IMR-90 (cell line): ENCODE results near the gene KLHL28. TPM values are rescaled to one million over a fixed set of nuclear protein-coding genes. Genes with fewer than 3 reads are reported as not detected.

Experiments
- ATAC-seq: fragments of 200-7000 bp; cut with Tn5 transposase; 2 replicates; pipeline ENCODE4 v1.9.1; 2020; ENCODE audit warnings: low read depth, mild to moderate bottlenecking, moderate library complexity
- BruUV-seq: library from RNA; stranded (reverse); fragments of 400-500 nt; replicated peaks from 2 replicates; lab custom pipeline; 2021; lab: Mats Ljungman, UMichigan
- CTCF ChIA-PET: fragments of 300-600 bp; formaldehyde crosslinking; extraction: SDS; loops from one replicate; lab custom pipeline; 2021; ENCODE audit warnings: antibody characterized with exemption; lab: Yijun Ruan, JAX
- POLR2A ChIA-PET: fragments of 300-600 bp; sonication (Branson Sonifier 250); formaldehyde crosslinking; loops from one replicate; lab custom pipeline; 2022; ENCODE audit warnings: antibody characterized with exemption; ENCODE audit not compliant: unreplicated experiment; lab: Charles Lee
- DNase-seq: peaks from one replicate; pipeline ENCODE4 v3.0.0; 2013
- H2AFZ ChIP-seq: replicated peaks from 2 replicates; pipeline ENCODE3; 2013; ENCODE audit warnings: low read length, mild to moderate bottlenecking; ENCODE audit not compliant: poor library complexity
- H2AK5ac ChIP-seq: 2 replicates; pipeline ENCODE4 v1.6.1; 2013; ENCODE audit warnings: low read depth, low read length, inconsistent platforms
- H2AK9ac ChIP-seq: replicated peaks from 2 replicates; pipeline ENCODE3; 2013; ENCODE audit warnings: mild to moderate bottlenecking, low read depth, low read length, moderate library complexity; ENCODE audit not compliant: poor library complexity
- H2BK120ac ChIP-seq: 2 replicates; pipeline ENCODE4 v1.6.1; 2013; ENCODE audit warnings: low read depth, low read length, inconsistent platforms
- H2BK15ac ChIP-seq: 3 replicates; pipeline ENCODE4 v1.6.1; 2013; ENCODE audit warnings: low read depth, low read length, inconsistent platforms
- H2BK20ac ChIP-seq: 2 replicates; pipeline ENCODE4 v1.6.1; 2013; ENCODE audit warnings: low read depth, mild to moderate bottlenecking, inconsistent platforms, low read length, moderate library complexity
- H2BK5ac ChIP-seq: 2 replicates; pipeline ENCODE4 v1.6.1; 2013; ENCODE audit warnings: mild to moderate bottlenecking, low read depth, low read length, inconsistent platforms; ENCODE audit not compliant: poor library complexity, severe bottlenecking
- H3K14ac ChIP-seq: replicated peaks from 2 replicates; pipeline ENCODE4 v1.6.1; 2013; ENCODE audit warnings: low read depth, low read length, inconsistent platforms
- H3K18ac ChIP-seq: 2 replicates; pipeline ENCODE4 v1.6.1; 2013; ENCODE audit warnings: low read depth, low read length, control low read depth
- H3K23ac ChIP-seq: 2 replicates; pipeline ENCODE4 v1.6.1; 2013; ENCODE audit warnings: low read depth, low read length, inconsistent platforms
- H3K27ac ChIP-seq: 2 replicates; pipeline ENCODE4 v1.5.1; 2013; ENCODE audit warnings: mild to moderate bottlenecking, control low read depth, low read length; ENCODE audit not compliant: insufficient read depth
- H3K27me3 ChIP-seq: 2 replicates; pipeline ENCODE4 v1.6.1; 2013; ENCODE audit warnings: low read length; ENCODE audit not compliant: control insufficient read depth, insufficient read depth
- H3K36me3 ChIP-seq: 2 replicates; pipeline ENCODE4 v1.6.1; 2013; ENCODE audit warnings: low read length, mixed read lengths; ENCODE audit not compliant: control insufficient read depth, insufficient read depth
- H3K4ac ChIP-seq: 2 replicates; pipeline ENCODE4 v1.6.1; 2013; ENCODE audit warnings: low read depth, low read length, inconsistent platforms
- H3K4me1 ChIP-seq: 2 replicates; pipeline ENCODE4 v1.6.1; 2013; ENCODE audit warnings: low read length, mixed read lengths; ENCODE audit not compliant: control insufficient read depth, insufficient read depth
- H3K4me2 ChIP-seq: 2 replicates; pipeline ENCODE4 v1.6.1; 2013; ENCODE audit warnings: low read depth, mild to moderate bottlenecking, control low read depth, low read length, moderate library complexity
- H3K4me3 ChIP-seq: 2 replicates; pipeline ENCODE4 v1.5.1; 2013; ENCODE audit warnings: low read depth, mild to moderate bottlenecking, control low read depth, low read length, moderate library complexity; ENCODE audit not compliant: insufficient read depth
- H3K56ac ChIP-seq: 2 replicates; pipeline ENCODE4 v1.6.1; 2013; ENCODE audit warnings: low read length, inconsistent platforms; ENCODE audit not compliant: insufficient read depth; ENCODE audit errors: extremely low read depth
- H3K79me1 ChIP-seq, 2 experiments: 2 replicates each; pipeline ENCODE4 v1.6.1; 2013; ENCODE audit warnings: low read length in 2 of 2, inconsistent platforms in 1 of 2, low read depth in 1 of 2
- H3K9ac ChIP-seq: 2 replicates; pipeline ENCODE4 v1.6.1; 2013; ENCODE audit warnings: low read depth, low read length, control low read depth
- H3K9me1 ChIP-seq: 2 replicates; pipeline ENCODE4 v1.6.1; 2013; ENCODE audit warnings: low read length, inconsistent platforms; ENCODE audit not compliant: insufficient read depth
- H3K9me3 ChIP-seq: 2 replicates; pipeline ENCODE4 v1.6.1; 2013; ENCODE audit warnings: low read length; ENCODE audit not compliant: control insufficient read depth, insufficient read depth
- H4K20me1 ChIP-seq: 2 replicates; pipeline ENCODE4 v1.6.1; 2013; ENCODE audit warnings: low read length, inconsistent platforms; ENCODE audit not compliant: insufficient read depth
- H4K5ac ChIP-seq: 2 replicates; pipeline ENCODE4 v1.6.1; 2013; ENCODE audit warnings: mild to moderate bottlenecking, low read depth, low read length, control low read depth
- H4K8ac ChIP-seq, 2 experiments: 2 replicates each; pipeline ENCODE4 v1.6.1; 2013; ENCODE audit warnings: low read depth in 2 of 2, low read length in 2 of 2, control low read depth in 1 of 2, inconsistent platforms in 1 of 2
- H4K91ac ChIP-seq: 2 replicates; pipeline ENCODE4 v1.6.1; 2013; ENCODE audit warnings: low read depth, low read length, inconsistent platforms; ENCODE audit not compliant: insufficient read depth
- MAFK ChIP-seq: IDR thresholded peaks from 2 replicates; pipeline ENCODE4 v1.6.1; 2012; ENCODE audit warnings: low read depth, low read length, improper control_type of control experiment
- MAZ ChIP-seq: IDR thresholded peaks from 2 replicates; pipeline ENCODE4 v1.6.1; 2012; ENCODE audit warnings: low read depth, mild to moderate bottlenecking, low read length, improper control_type of control experiment, moderate library complexity, borderline replicate concordance
- MXI1 ChIP-seq: IDR thresholded peaks from 2 replicates; pipeline ENCODE4 v1.6.1; 2012; ENCODE audit warnings: low read depth, mild to moderate bottlenecking, low read length, moderate library complexity, borderline replicate concordance
- NFE2L2 ChIP-seq: fragments of 150-350 bp; IDR thresholded peaks from 2 replicates; pipeline ENCODE4 v1.6.1; 2016; ENCODE audit warnings: low read depth, mild to moderate bottlenecking, low read length
- POLR2A ChIP-seq: IDR thresholded peaks from 2 replicates; pipeline ENCODE4 v1.6.1; 2012; ENCODE audit warnings: mild to moderate bottlenecking, low read depth, low read length
- RAD21 ChIP-seq: IDR thresholded peaks from 2 replicates; pipeline ENCODE4 v1.6.1; 2012; ENCODE audit warnings: low read length, improper control_type of control experiment
- RCOR1 ChIP-seq: IDR thresholded peaks from 2 replicates; pipeline ENCODE4 v1.6.1; 2012; ENCODE audit warnings: mild to moderate bottlenecking, low read length, improper control_type of control experiment; ENCODE audit not compliant: insufficient replicate concordance
- RFX5 ChIP-seq: IDR thresholded peaks from 2 replicates; pipeline ENCODE4 v1.8.0; 2012; ENCODE audit warnings: low read depth, mild to moderate bottlenecking, low read length, moderate library complexity
- WGBS, 2 experiments: methylation state at CpG; one replicate each; pipeline versions ENCODE4 v1.1.5 to v1.1.7; 2013; ENCODE audit warnings: missing lambda C conversion rate in 2 of 2; ENCODE audit not compliant: insufficient read length in 1 of 2; ENCODE audit errors: extremely low coverage in 2 of 2; 5-methylcytosine and 5-hydroxymethylcytosine counted together
- dilution Hi-C: fragments of 300-500 bp; cut with HindIII; formaldehyde crosslinking; loops from one replicate; pipeline ENCODE4 v1.14.3; 2018; ENCODE audit warnings: low sequenced_read_pairs; ENCODE audit not compliant: unreplicated experiment
- in situ Hi-C: fragments of 300-500 bp; cut with MboI; formaldehyde crosslinking; loops from 3 replicates; pipeline ENCODE4 v1.14.3; 2019; ENCODE audit warnings: low sequenced_read_pairs, inconsistent platforms, mixed read lengths
- intact Hi-C: fragments of 100-400 bp; cut with micrococcal nuclease; formaldehyde crosslinking; loops from 2 replicates; pipeline ENCODE4 v1.10.0; 2022
- polyA plus RNA-seq, 3 experiments: library from polyadenylated mRNA; depleted of rRNA; stranded (reverse); fragments of >200 nt; gene quantifications; 2 replicates each; pipeline ENCODE4 v1.2.3, GENCODE V29; 2012; ENCODE audit warnings: low replicate concordance in 1 of 3
- total RNA-seq: library from RNA; depleted of rRNA; stranded (reverse); fragments of >200 nt; gene quantifications from 2 replicates; pipeline ENCODE4 v1.2.3, GENCODE V29; 2012
- TF ChIP-seq, protein P1 (sequence below): conservative IDR thresholded peaks from 2 replicates; pipeline ENCODE4 v1.5.1; 2012; ENCODE audit warnings: mild to moderate bottlenecking, low read depth, low read length, improper control_type of control experiment
- TF ChIP-seq, protein P2 (sequence below): fragments of 150-350 bp; IDR thresholded peaks from 2 replicates; pipeline ENCODE4 v1.6.1; 2016; ENCODE audit warnings: low read depth, mild to moderate bottlenecking, low read length, moderate library complexity, borderline replicate concordance
- TF ChIP-seq, protein P3 (sequence below): fragments of 150-350 bp; IDR thresholded peaks from 2 replicates; pipeline ENCODE4 v1.6.1; 2017; ENCODE audit warnings: mild to moderate bottlenecking, antibody characterized with exemption, low read length, low read depth

KLHL28 gene
- total and polyA plus RNA-seq, 2 of the 4 experiments (the other 2 are of a cell fraction): 2.9 to 7.7 TPM

DNA sequence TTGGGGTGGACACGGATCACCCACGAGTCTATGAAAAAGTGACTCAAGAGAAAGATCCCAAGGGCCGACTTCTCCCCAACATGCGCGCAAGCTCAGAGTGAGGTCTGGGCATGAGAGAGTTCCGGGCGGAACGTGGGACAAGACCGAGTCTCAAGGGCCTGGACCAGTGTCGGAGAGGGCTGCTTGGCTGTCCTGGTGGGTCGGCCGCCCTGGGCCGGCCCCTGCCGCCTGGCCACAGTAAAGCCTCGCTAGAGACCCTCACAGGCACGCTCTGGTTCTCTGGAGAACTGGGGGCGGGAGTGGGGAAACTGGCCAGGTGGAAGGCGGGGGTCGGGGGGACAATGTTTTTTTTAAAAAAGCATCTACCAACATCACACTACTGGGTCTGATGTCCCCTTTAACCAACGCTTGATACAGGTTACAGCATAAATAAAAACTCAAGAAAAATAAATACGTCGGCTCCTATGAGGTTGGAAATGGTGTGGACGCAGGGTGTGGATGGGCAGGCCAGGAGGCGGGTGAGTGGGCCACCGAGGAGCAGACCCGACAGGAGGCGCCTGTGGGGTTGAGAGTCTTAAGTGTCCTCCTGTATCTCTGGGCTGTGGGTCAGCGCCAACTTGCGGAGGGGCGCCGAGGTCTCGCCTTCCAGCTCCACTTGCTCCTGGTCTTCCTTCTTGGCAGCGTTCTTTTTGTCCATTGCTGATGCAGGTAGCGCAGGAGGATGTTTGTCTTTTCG, 74.7 kb downstream of the KLHL28 start:
- Histone ChIP-seq H3K14ac (no peak overlapping the region), H3K23ac (no peak overlapping the region), H3K36me3 (no peaks in the 10 kb centered on the region), H2BK20ac (no peak overlapping the region), H3K27me3 (no peaks in the 10 kb centered on the region), H3K56ac (no peak overlapping the region), H2BK5ac (no peak overlapping the region), H3K79me1 (no peaks in the 10 kb centered on the region), H3K9me3 (no peaks in the 10 kb centered on the region), H3K4ac (no peak overlapping the region), H2AK5ac (no peak overlapping the region), H4K8ac (no peak overlapping the region), H3K9me1 (no peaks in the 10 kb centered on the region), H3K27ac (no peak overlapping the region), H2BK120ac (no peak overlapping the region), H2AK9ac (no peak overlapping the region), H3K18ac (no peak overlapping the region), H4K20me1 (no peaks in the 10 kb centered on the region), H3K4me3 (no peak overlapping the region), H3K4me1 (no peaks in the 10 kb centered on the region; the same call in 1 of the 2 replicates), H3K9ac (no peak overlapping the region), H3K4me2 (no peak overlapping the region), H4K5ac (no peak overlapping the region), H2AFZ (no peak overlapping the region), H4K91ac (no peak overlapping the region), H2BK15ac (no peak overlapping the region)
- in situ Hi-C loops (no loop called here), dilution Hi-C loops (no loop called here), intact Hi-C loops (no loop called here)
- CTCF ChIA-PET: no interaction called here
- DNase-seq: no peak
- ATAC-seq: no peak
- POLR2A ChIA-PET: no interaction called here
- BruUV-seq: no TSS peak
- TF ChIP-seq, protein P1, sequence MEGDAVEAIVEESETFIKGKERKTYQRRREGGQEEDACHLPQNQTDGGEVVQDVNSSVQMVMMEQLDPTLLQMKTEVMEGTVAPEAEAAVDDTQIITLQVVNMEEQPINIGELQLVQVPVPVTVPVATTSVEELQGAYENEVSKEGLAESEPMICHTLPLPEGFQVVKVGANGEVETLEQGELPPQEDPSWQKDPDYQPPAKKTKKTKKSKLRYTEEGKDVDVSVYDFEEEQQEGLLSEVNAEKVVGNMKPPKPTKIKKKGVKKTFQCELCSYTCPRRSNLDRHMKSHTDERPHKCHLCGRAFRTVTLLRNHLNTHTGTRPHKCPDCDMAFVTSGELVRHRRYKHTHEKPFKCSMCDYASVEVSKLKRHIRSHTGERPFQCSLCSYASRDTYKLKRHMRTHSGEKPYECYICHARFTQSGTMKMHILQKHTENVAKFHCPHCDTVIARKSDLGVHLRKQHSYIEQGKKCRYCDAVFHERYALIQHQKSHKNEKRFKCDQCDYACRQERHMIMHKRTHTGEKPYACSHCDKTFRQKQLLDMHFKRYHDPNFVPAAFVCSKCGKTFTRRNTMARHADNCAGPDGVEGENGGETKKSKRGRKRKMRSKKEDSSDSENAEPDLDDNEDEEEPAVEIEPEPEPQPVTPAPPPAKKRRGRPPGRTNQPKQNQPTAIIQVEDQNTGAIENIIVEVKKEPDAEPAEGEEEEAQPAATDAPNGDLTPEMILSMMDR: no peak
- TF ChIP-seq MAZ (no peak), MXI1 (no peak), RFX5 (no peak), RCOR1 (no peak), RAD21 (no peak), NFE2L2 (no peak), POLR2A (no peak), MAFK (no peak)
- TF ChIP-seq, protein P2, sequence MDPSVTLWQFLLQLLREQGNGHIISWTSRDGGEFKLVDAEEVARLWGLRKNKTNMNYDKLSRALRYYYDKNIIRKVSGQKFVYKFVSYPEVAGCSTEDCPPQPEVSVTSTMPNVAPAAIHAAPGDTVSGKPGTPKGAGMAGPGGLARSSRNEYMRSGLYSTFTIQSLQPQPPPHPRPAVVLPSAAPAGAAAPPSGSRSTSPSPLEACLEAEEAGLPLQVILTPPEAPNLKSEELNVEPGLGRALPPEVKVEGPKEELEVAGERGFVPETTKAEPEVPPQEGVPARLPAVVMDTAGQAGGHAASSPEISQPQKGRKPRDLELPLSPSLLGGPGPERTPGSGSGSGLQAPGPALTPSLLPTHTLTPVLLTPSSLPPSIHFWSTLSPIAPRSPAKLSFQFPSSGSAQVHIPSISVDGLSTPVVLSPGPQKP: no peak
- TF ChIP-seq, protein P3, sequence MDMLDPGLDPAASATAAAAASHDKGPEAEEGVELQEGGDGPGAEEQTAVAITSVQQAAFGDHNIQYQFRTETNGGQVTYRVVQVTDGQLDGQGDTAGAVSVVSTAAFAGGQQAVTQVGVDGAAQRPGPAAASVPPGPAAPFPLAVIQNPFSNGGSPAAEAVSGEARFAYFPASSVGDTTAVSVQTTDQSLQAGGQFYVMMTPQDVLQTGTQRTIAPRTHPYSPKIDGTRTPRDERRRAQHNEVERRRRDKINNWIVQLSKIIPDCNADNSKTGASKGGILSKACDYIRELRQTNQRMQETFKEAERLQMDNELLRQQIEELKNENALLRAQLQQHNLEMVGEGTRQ: no peak
- WGBS, 2 experiments: 90% methylated on average over 13 of the region's 35 CpGs; no CpG with 5 or more reads in 1 of the 2 experiments
